Naive B cell (primary cell): Measurements from ENCODE around the gene CALY. TPM values are rescaled to one million over a fixed set of nuclear protein-coding genes. Genes with fewer than 3 reads are reported as not detected.

ENCODE experiments used
- ATAC-seq, 2 donors: fragments of 150-1000 bp; cut with Tn5 transposase; 2 replicates each; pipeline ENCODE4 v1.10.0; 2021; ENCODE audit warnings: low read depth in 2 of 2, mild to moderate bottlenecking in 2 of 2, moderate library complexity in 2 of 2
- DNase-seq: peaks from one replicate; pipeline ENCODE4 v3.0.0; 2022
- H3K27ac Mint-ChIP-seq, 6 donors: one replicate each; pipeline ENCODE4 v1.8.0; 2020 to 2022; ENCODE audit warnings: mild to moderate bottlenecking in 6 of 6, mixed read lengths in 6 of 6, moderate library complexity in 5 of 6, inconsistent platforms in 2 of 6
- H3K27me3 Mint-ChIP-seq, 3 donors: one replicate each; pipeline ENCODE4 v1.8.0; 2021 to 2022; ENCODE audit warnings: mixed read lengths in 3 of 3, mild to moderate bottlenecking in 1 of 3
- H3K36me3 Mint-ChIP-seq, 2 donors: one replicate each; pipeline ENCODE4 v1.8.0; 2020 to 2022; ENCODE audit warnings: mixed read lengths in 2 of 2, inconsistent platforms in 1 of 2, mild to moderate bottlenecking in 1 of 2
- H3K4me1 Mint-ChIP-seq, 3 donors: one replicate each; pipeline ENCODE4 v1.8.0; 2020 to 2022; ENCODE audit warnings: mixed read lengths in 3 of 3, inconsistent platforms in 1 of 3, mild to moderate bottlenecking in 1 of 3, moderate library complexity in 1 of 3
- H3K4me3 Mint-ChIP-seq, 8 donors: one replicate each; pipeline ENCODE4 v1.8.0; 2020 to 2022; ENCODE audit warnings: mild to moderate bottlenecking in 8 of 8, mixed read lengths in 8 of 8, moderate library complexity in 8 of 8, inconsistent platforms in 2 of 8
- H3K9me3 Mint-ChIP-seq, 7 donors: one replicate each; pipeline ENCODE4 v1.8.0; 2020 to 2022; ENCODE audit warnings: mixed read lengths in 7 of 7, mild to moderate bottlenecking in 5 of 7, inconsistent platforms in 2 of 7, moderate library complexity in 1 of 7
- polyA plus RNA-seq, 6 donors: library from polyadenylated mRNA; unstranded; fragments of 300-500 nt; fragmentation: Illumina TruSeq; gene quantifications; one replicate each; pipeline ENCODE4 v1.2.3, GENCODE V29; 2021; ENCODE audit warnings: low read depth in 6 of 6

CALY gene
- polyA plus RNA-seq, 6 donors from 2014 or later = not detected

DNA sequence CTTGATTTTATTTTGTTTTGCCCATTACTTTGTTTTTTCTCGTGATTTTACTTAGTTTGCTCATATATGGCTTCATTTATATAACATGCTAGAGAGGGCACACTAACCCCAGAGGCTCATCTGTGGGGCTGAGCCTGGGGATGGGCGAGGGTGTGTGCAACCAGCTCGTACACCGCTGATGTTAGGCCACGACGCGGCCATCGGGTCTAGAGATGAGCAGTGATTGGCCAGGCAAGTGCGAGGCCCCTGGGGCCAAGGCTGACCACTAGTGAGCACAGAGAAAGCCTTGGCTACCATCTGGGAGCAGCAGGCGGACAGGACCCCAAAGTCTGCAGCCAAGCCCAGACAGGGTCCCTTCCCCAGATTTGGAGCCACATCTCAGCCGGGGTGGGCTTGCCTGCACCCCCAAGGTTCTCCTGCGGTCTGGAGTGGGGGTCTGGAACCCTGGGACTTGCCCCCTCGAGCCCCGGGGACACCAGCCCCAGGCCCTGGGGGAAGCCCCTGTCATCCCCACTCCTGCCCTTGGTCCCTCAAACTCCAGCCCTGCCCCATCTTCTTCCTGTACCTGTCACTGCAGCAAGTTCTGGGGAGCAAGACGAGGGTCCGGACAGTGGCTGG lies 17.4 kb upstream of the CALY start:
- Mint-ChIP-seq H3K27ac (no peak overlapping the region), H3K27me3 (peaks cover 3 to 5% (median 4%) of the 10 kb centered on the region in 3 donors), H3K4me1 (peaks cover 8 to 14% (median 9%) of the 10 kb centered on the region in 3 donors), H3K4me3 (no peak overlapping the region), H3K9me3 (no peaks in the 10 kb centered on the region), H3K36me3 (no peaks in the 10 kb centered on the region)
- ATAC-seq (no peak), DNase-seq (no peak)

GRCh38 chr10:133353202-133353959 lies 16.7 kb upstream of the CALY start:
- H3K4me3 Mint-ChIP-seq = no peak overlapping the region
- H3K9me3 Mint-ChIP-seq = no peaks in the 10 kb centered on the region
- H3K4me1 Mint-ChIP-seq = peaks cover 10 to 17% (median 12%) of the 10 kb centered on the region in 3 donors
- no peak overlapping the region for H3K27ac Mint-ChIP-seq
- ATAC-seq = no peak
- peaks cover 5 to 9% (median 8%) of the 10 kb centered on the region in 3 donors for H3K27me3 Mint-ChIP-seq
- H3K36me3 Mint-ChIP-seq = no peaks in the 10 kb centered on the region
- no peak for DNase-seq

GRCh38 chr10:133351408-133352318 lies 15.0 kb upstream of the CALY start:
- no peak overlapping the region for H3K27ac Mint-ChIP-seq
- DNase-seq (no peak), ATAC-seq (no peak)
- H3K36me3 Mint-ChIP-seq = no peaks in the 10 kb centered on the region
- no peaks in the 10 kb centered on the region for H3K9me3 Mint-ChIP-seq
- peaks cover 10 to 17% (median 13%) of the 10 kb centered on the region in 3 donors for H3K4me1 Mint-ChIP-seq
- peaks cover 5 to 10% (median 10%) of the 10 kb centered on the region in 3 donors for H3K27me3 Mint-ChIP-seq
- H3K4me3 Mint-ChIP-seq = no peak overlapping the region

DNA sequence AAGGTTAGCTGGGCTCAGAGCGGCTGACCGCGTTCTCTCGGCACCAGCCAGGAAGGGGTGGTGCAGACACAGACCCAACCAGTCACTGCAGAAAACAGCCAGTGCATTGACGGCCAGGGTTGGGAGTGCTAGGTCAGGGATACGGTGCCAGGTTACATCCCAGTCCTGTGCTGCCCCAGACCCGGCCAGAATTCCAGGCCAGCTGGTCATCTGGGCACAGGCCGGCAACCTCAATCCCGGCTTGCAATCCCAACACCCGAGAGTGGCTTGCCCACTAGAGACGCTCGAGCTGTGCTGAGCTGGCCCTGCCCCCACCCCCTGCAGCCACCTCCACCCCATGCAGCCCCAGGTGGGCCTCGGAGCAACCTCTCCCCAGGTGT lies 14.2 kb upstream of the CALY start:
- Mint-ChIP-seq H3K36me3 (no peaks in the 10 kb centered on the region), H3K27ac (no peak overlapping the region), H3K4me3 (no peak overlapping the region), H3K9me3 (no peaks in the 10 kb centered on the region), H3K4me1 (peaks cover 10 to 20% (median 10%) of the 10 kb centered on the region in 3 donors), H3K27me3 (peaks cover 5 to 17% (median 17%) of the 10 kb centered on the region in 3 donors)
- DNase-seq (no peak), ATAC-seq (no peak)

- H3K9me3 Mint-ChIP-seq = peaks cover 0 to 1% (median 0%) of the 10 kb centered on the region in 7 donors
These were observed 13.7 kb upstream of the CALY start for GRCh38 chr10:133350283-133350949.

GRCh38 chr10:133349577-133350011 lies 12.9 kb upstream of the CALY start:
- no peak for ATAC-seq
- Mint-ChIP-seq H3K27ac (no peak overlapping the region), H3K27me3 (peaks cover 12 to 30% (median 30%) of the 10 kb centered on the region in 3 donors), H3K36me3 (no peaks in the 10 kb centered on the region), H3K4me1 (peaks cover 10 to 24% (median 14%) of the 10 kb centered on the region in 3 donors), H3K4me3 (no peak overlapping the region), H3K9me3 (peaks cover 0 to 3% (median 0%) of the 10 kb centered on the region in 7 donors)
- no peak for DNase-seq

More at GRCh38 chr10:133350283-133350949, 13.7 kb upstream of the CALY start:
- no peak overlapping the region for H3K4me3 Mint-ChIP-seq
- peaks cover 10 to 22% (median 22%) of the 10 kb centered on the region in 3 donors for H3K27me3 Mint-ChIP-seq
- H3K4me1 Mint-ChIP-seq = peaks cover 10 to 20% (median 14%) of the 10 kb centered on the region in 3 donors
- DNase-seq (no peak), ATAC-seq (no peak)
- no peaks in the 10 kb centered on the region for H3K36me3 Mint-ChIP-seq
- peak overlapping the region in 1 of 6 donors; percentile 32 for H3K27ac Mint-ChIP-seq

GRCh38 chr10:133349160-133349568 lies 12.5 kb upstream of the CALY start:
- ATAC-seq (no peak), DNase-seq (no peak)
- Mint-ChIP-seq H3K27me3 (peaks cover 14 to 35% (median 35%) of the 10 kb centered on the region in 3 donors), H3K36me3 (no peaks in the 10 kb centered on the region), H3K4me3 (peak overlapping the region in 1 of 8 donors; percentile 10), H3K9me3 (peaks cover 0 to 3% (median 0%) of the 10 kb centered on the region in 7 donors), H3K27ac (peak overlapping the region in 1 of 6 donors; percentile 14), H3K4me1 (peaks cover 10 to 24% (median 14%) of the 10 kb centered on the region in 3 donors)

DNA sequence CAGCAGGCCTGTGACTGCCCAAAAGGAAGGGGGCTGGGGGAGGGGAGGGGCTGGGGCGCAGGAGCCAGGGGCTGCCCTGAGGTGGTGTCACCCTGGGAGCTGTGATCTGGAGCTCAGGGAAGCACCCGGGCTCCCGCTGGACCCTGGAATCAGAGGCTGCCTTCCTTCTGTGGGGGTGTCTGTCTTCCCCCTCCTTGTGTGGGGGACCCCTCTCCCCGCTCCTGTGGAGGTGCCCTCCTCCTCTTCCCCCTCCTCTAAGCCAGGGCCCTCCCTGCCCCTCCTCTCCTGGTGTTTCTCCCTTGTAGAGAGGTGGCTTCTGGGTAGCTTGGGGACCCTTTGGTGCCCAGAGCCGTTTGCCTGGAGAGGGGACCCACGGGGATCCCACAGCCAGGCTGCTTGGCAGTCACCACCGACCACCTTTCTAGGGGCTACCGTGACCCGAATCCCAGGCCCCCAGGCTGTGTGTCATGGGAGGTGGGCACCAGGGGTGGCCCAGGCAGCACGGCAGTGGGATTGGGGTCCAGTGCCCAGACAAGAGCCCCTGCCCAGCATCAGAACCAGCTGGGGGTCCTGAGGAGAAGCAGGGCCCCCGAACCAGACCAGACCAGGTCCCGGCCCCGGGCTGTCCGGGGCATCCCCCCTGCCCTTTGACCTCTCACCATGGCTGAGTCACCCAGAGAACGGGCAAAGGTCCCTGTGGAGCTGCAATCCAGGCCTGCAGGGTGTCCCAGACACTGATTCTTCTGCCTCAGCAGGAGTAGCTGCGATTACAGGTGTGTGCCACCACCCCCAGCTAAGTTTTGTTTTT lies 11.2 kb upstream of the CALY start:
- Mint-ChIP-seq H3K27ac (no peak overlapping the region), H3K4me1 (peaks cover 10 to 24% (median 14%) of the 10 kb centered on the region in 3 donors), H3K4me3 (no peak overlapping the region), H3K27me3 (peaks cover 23 to 44% (median 44%) of the 10 kb centered on the region in 3 donors), H3K36me3 (no peaks in the 10 kb centered on the region), H3K9me3 (peaks cover 0 to 3% (median 0%) of the 10 kb centered on the region in 7 donors)
- no peak for DNase-seq
- no peak for ATAC-seq

GRCh38 chr10:133346413-133346812 lies 9.7 kb upstream of the CALY start:
- DNase-seq (no peak), ATAC-seq (no peak)
- Mint-ChIP-seq H3K27me3 (peaks cover 31 to 54% (median 53%) of the 10 kb centered on the region in 3 donors), H3K4me1 (peaks cover 10 to 24% (median 14%) of the 10 kb centered on the region in 3 donors), H3K9me3 (peaks cover 0 to 3% (median 0%) of the 10 kb centered on the region in 7 donors), H3K4me3 (no peak overlapping the region), H3K36me3 (no peaks in the 10 kb centered on the region), H3K27ac (no peak overlapping the region)

DNA sequence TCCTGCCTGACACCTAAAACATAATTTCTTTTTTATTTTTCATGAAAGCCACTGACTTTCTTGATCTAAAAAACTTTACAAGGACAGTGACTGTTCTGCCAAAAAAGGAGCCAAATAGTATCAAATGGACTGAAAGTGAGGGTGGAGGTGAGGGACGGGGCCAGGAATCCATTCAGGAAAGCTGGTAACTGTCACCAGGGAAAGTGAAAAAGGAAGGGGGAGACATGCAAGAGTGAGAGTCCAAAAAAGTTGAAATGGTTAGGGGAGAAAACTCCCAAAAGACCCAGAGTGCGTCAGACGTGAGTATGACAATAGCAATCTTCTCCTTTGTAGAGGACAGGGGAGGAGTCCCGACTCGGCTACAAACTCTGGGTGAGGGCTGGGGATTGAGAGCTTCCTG lies 7.5 kb upstream of the CALY start:
- Mint-ChIP-seq H3K9me3 (peaks cover 0 to 3% (median 0%) of the 10 kb centered on the region in 7 donors), H3K27ac (no peak overlapping the region), H3K27me3 (peaks cover 36 to 59% (median 53%) of the 10 kb centered on the region in 3 donors), H3K36me3 (no peaks in the 10 kb centered on the region), H3K4me1 (peaks cover 10 to 21% (median 13%) of the 10 kb centered on the region in 3 donors), H3K4me3 (no peak overlapping the region)
- ATAC-seq (no peak), DNase-seq (no peak)

- no peak for DNase-seq
- H3K27ac Mint-ChIP-seq = no peak overlapping the region
These were observed 6.9 kb upstream of the CALY start for GRCh38 chr10:133343558-133343957.

DNA sequence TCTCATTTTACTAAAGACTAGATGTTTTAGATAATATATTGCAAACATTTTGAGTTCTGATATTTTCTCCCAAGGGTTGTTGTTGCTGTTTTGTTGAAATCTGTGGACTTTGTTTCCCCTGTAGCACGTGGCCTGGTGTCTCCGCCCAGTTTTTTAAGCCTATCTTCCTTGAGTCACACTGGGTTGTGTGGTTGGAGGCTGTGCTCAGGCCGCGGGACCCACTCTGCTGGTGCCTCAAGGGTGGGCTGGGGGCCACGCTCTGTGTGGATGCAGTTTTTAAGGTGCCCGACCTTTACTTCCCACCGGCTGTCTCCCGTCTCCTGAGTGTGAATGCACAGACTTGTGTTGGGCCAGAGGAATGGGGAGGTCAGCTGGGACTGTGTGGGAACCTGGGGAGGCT lies 6.2 kb upstream of the CALY start:
- H3K9me3 Mint-ChIP-seq = peaks cover 0 to 3% (median 0%) of the 10 kb centered on the region in 7 donors

More at GRCh38 chr10:133343558-133343957, 6.9 kb upstream of the CALY start:
- H3K27me3 Mint-ChIP-seq = peaks cover 32 to 54% (median 47%) of the 10 kb centered on the region in 3 donors
- peaks cover 0 to 3% (median 0%) of the 10 kb centered on the region in 7 donors for H3K9me3 Mint-ChIP-seq
- H3K4me3 Mint-ChIP-seq = no peak overlapping the region
- no peaks in the 10 kb centered on the region for H3K36me3 Mint-ChIP-seq
- H3K4me1 Mint-ChIP-seq = peaks cover 6 to 16% (median 9%) of the 10 kb centered on the region in 3 donors
- ATAC-seq = no peak

More for the DNA sequence above, 6.2 kb upstream of the CALY start:
- Mint-ChIP-seq H3K27ac (no peak overlapping the region), H3K36me3 (no peaks in the 10 kb centered on the region), H3K4me3 (peak overlapping the region in 1 of 8 donors; percentile 72), H3K27me3 (peaks cover 32 to 54% (median 47%) of the 10 kb centered on the region in 3 donors), H3K4me1 (peaks cover 6 to 16% (median 9%) of the 10 kb centered on the region in 3 donors)
- ATAC-seq = no peak
- no peak for DNase-seq
